ENCODE measurements around the gene TMEM95. TPM values are rescaled to one million over a fixed set of nuclear protein-coding genes. Genes with fewer than 3 reads are reported as not detected.
A peak's percentile ranks its signal among the peaks of the same experiment; 100 is the strongest.

Gene TMEM95
- total and polyA plus RNA-seq, 2 donors, result 0.05 TPM; not detected in 1

GRCh38 chr17:7322520-7323194 is 32.3 kb upstream of the TMEM95 start:
- H3K4me1 ChIP-seq (ENCODE audit: control insufficient read depth in 2 of 2, insufficient read depth in 2 of 2, low read length in 2 of 2), result peaks cover 0 to 2% of the 10 kb centered on the region in 2 donors
- no peak for DNase-seq (ENCODE audit: low read depth in 6 of 9, low spot score in 9 of 9)
- H3K4me3 ChIP-seq (ENCODE audit: low read length in 2 of 2), result no peak overlapping the region
- no peaks in the 10 kb centered on the region for H3K27me3 ChIP-seq (ENCODE audit: control insufficient read depth in 2 of 2, insufficient read depth in 1 of 2, low read length in 1 of 2)
- WGBS, result 98% methylated on average over 22 of the region's 22 CpGs
- no peak overlapping the region for H3K27ac ChIP-seq (ENCODE audit: low read depth in 1 of 2, low read length in 1 of 2)
- peaks cover 78 to 81% of the 10 kb centered on the region in 2 donors for H3K36me3 ChIP-seq (ENCODE audit: control insufficient read depth in 2 of 2, insufficient read depth in 2 of 2, low read length in 1 of 2)
- no peaks in the 10 kb centered on the region for H3K9me3 ChIP-seq (ENCODE audit: control insufficient read depth in 2 of 2, insufficient read depth in 1 of 2, low read length in 1 of 2)

- no peak overlapping the region for H3K4me3 ChIP-seq (ENCODE audit: low read length in 2 of 2)
- H3K4me1 ChIP-seq (ENCODE audit: control insufficient read depth in 2 of 2, insufficient read depth in 2 of 2, low read length in 2 of 2), result peaks cover 5 to 14% of the 10 kb centered on the region in 2 donors
- no peaks in the 10 kb centered on the region for H3K9me3 ChIP-seq (ENCODE audit: control insufficient read depth in 2 of 2, insufficient read depth in 1 of 2, low read length in 1 of 2)
- H3K27ac ChIP-seq (ENCODE audit: low read depth in 1 of 2, low read length in 1 of 2), result no peak overlapping the region
- H3K36me3 ChIP-seq (ENCODE audit: control insufficient read depth in 2 of 2, insufficient read depth in 2 of 2, low read length in 1 of 2), result peaks cover 65 to 68% of the 10 kb centered on the region in 2 donors
- no peaks in the 10 kb centered on the region for H3K27me3 ChIP-seq (ENCODE audit: control insufficient read depth in 2 of 2, insufficient read depth in 1 of 2, low read length in 1 of 2)
- DNase-seq (ENCODE audit: low read depth in 6 of 9, low spot score in 9 of 9), result peak in 3 of 9 donors; percentile 47 to 63 (median 49)
- 76% methylated on average over 39 of the region's 39 CpGs for WGBS
Observed at GRCh38 chr17:7323731-7324437, 31.1 kb upstream of the TMEM95 start.

DNA sequence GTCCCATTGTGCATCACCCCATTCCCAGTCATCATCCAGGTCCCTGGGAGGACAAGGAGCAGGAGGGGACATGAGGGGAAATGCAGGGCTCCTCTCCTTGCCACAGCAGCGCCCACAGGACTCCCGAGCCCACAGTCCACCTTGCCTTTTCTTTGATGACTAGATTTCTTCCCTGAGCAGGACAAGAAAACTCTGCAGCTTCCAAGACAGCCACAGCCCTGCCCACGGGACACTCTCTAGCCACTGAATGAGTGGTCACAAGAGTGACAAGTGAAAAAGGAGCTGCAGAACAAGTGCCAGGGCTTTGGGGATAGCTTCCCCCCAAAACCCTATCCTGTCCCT is 30.5 kb upstream of the TMEM95 start:
- no peak overlapping the region for H3K27ac ChIP-seq (ENCODE audit: low read depth in 1 of 2, low read length in 1 of 2)
- WGBS, result 93% methylated on average over 3 of the region's 3 CpGs
- H3K27me3 ChIP-seq (ENCODE audit: control insufficient read depth in 2 of 2, insufficient read depth in 1 of 2, low read length in 1 of 2), result no peaks in the 10 kb centered on the region
- no peak for DNase-seq (ENCODE audit: low read depth in 6 of 9, low spot score in 9 of 9)
- peaks cover 62 to 66% of the 10 kb centered on the region in 2 donors for H3K36me3 ChIP-seq (ENCODE audit: control insufficient read depth in 2 of 2, insufficient read depth in 2 of 2, low read length in 1 of 2)
- peaks cover 5 to 14% of the 10 kb centered on the region in 2 donors for H3K4me1 ChIP-seq (ENCODE audit: control insufficient read depth in 2 of 2, insufficient read depth in 2 of 2, low read length in 2 of 2)
- H3K9me3 ChIP-seq (ENCODE audit: control insufficient read depth in 2 of 2, insufficient read depth in 1 of 2, low read length in 1 of 2), result no peaks in the 10 kb centered on the region
- no peak overlapping the region for H3K4me3 ChIP-seq (ENCODE audit: low read length in 2 of 2)

GRCh38 chr17:7325031-7325528 is 29.9 kb upstream of the TMEM95 start:
- H3K4me3 ChIP-seq (ENCODE audit: low read length in 2 of 2), result no peak overlapping the region
- no peaks in the 10 kb centered on the region for H3K9me3 ChIP-seq (ENCODE audit: control insufficient read depth in 2 of 2, insufficient read depth in 1 of 2, low read length in 1 of 2)
- H3K4me1 ChIP-seq (ENCODE audit: control insufficient read depth in 2 of 2, insufficient read depth in 2 of 2, low read length in 2 of 2), result peaks cover 5 to 19% of the 10 kb centered on the region in 2 donors
- WGBS, result 96% methylated on average over 19 of the region's 19 CpGs
- no peak overlapping the region for H3K27ac ChIP-seq (ENCODE audit: low read depth in 1 of 2, low read length in 1 of 2)
- no peaks in the 10 kb centered on the region for H3K27me3 ChIP-seq (ENCODE audit: control insufficient read depth in 2 of 2, insufficient read depth in 1 of 2, low read length in 1 of 2)
- H3K36me3 ChIP-seq (ENCODE audit: control insufficient read depth in 2 of 2, insufficient read depth in 2 of 2, low read length in 1 of 2), result peaks cover 62 to 65% of the 10 kb centered on the region in 2 donors
- no peak for DNase-seq (ENCODE audit: low read depth in 6 of 9, low spot score in 9 of 9)

- 97% methylated on average over 11 of the region's 11 CpGs for WGBS
- Histone ChIP-seq H3K27me3 (ENCODE audit: control insufficient read depth in 2 of 2, insufficient read depth in 1 of 2, low read length in 1 of 2) (no peaks in the 10 kb centered on the region), H3K36me3 (ENCODE audit: control insufficient read depth in 2 of 2, insufficient read depth in 2 of 2, low read length in 1 of 2) (peaks cover 51 to 54% of the 10 kb centered on the region in 2 donors), H3K4me1 (ENCODE audit: control insufficient read depth in 2 of 2, insufficient read depth in 2 of 2, low read length in 2 of 2) (peaks cover 10 to 30% of the 10 kb centered on the region in 2 donors), H3K27ac (ENCODE audit: low read depth in 1 of 2, low read length in 1 of 2) (no peak overlapping the region), H3K9me3 (ENCODE audit: control insufficient read depth in 2 of 2, insufficient read depth in 1 of 2, low read length in 1 of 2) (no peaks in the 10 kb centered on the region), H3K4me3 (ENCODE audit: low read length in 2 of 2) (no peak overlapping the region)
- no peak for DNase-seq (ENCODE audit: low read depth in 6 of 9, low spot score in 9 of 9)
Observed at GRCh38 chr17:7326186-7326585, 28.8 kb upstream of the TMEM95 start.

DNA sequence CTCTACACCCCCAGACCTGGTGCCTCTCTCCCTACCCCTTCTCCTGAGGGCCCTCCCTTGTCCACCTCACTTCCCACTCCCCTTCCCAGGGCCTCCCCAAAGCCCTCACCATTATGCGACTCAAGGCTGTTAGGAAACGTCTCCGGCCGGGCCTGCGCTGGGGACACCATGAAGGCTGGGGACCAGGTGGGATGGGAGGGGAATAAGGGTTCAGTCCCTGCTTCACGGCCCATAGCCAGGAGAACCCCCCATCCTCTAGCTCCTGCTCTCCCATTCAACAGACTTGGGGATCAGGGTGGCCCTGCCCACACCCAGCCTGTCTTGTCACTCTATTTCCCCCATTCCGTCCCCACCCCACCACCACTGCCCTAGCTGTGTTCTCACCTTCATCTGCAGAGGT is 27.9 kb upstream of the TMEM95 start:
- H3K36me3 ChIP-seq (ENCODE audit: control insufficient read depth in 2 of 2, insufficient read depth in 2 of 2, low read length in 1 of 2), result peaks cover 43 to 45% of the 10 kb centered on the region in 2 donors
- no peaks in the 10 kb centered on the region for H3K27me3 ChIP-seq (ENCODE audit: control insufficient read depth in 2 of 2, insufficient read depth in 1 of 2, low read length in 1 of 2)
- no peak overlapping the region for H3K27ac ChIP-seq (ENCODE audit: low read depth in 1 of 2, low read length in 1 of 2)
- H3K4me1 ChIP-seq (ENCODE audit: control insufficient read depth in 2 of 2, insufficient read depth in 2 of 2, low read length in 2 of 2), result peaks cover 15 to 39% of the 10 kb centered on the region in 2 donors
- H3K9me3 ChIP-seq (ENCODE audit: control insufficient read depth in 2 of 2, insufficient read depth in 1 of 2, low read length in 1 of 2), result peaks cover 0 to 2% of the 10 kb centered on the region in 2 donors
- DNase-seq (ENCODE audit: low read depth in 6 of 9, low spot score in 9 of 9), result no peak
- no peak overlapping the region for H3K4me3 ChIP-seq (ENCODE audit: low read length in 2 of 2)
- 96% methylated on average over 7 of the region's 7 CpGs for WGBS

GRCh38 chr17:7327501-7327900 is 27.5 kb upstream of the TMEM95 start:
- H3K4me1 ChIP-seq (ENCODE audit: control insufficient read depth in 2 of 2, insufficient read depth in 2 of 2, low read length in 2 of 2), result peaks cover 19 to 43% of the 10 kb centered on the region in 2 donors
- H3K27ac ChIP-seq (ENCODE audit: low read depth in 1 of 2, low read length in 1 of 2), result no peak overlapping the region
- H3K4me3 ChIP-seq (ENCODE audit: low read length in 2 of 2), result no peak overlapping the region
- no peaks in the 10 kb centered on the region for H3K27me3 ChIP-seq (ENCODE audit: control insufficient read depth in 2 of 2, insufficient read depth in 1 of 2, low read length in 1 of 2)
- peaks cover 0 to 2% of the 10 kb centered on the region in 2 donors for H3K9me3 ChIP-seq (ENCODE audit: control insufficient read depth in 2 of 2, insufficient read depth in 1 of 2, low read length in 1 of 2)
- no peak for DNase-seq (ENCODE audit: low read depth in 6 of 9, low spot score in 9 of 9)
- 98% methylated on average over 17 of the region's 17 CpGs for WGBS
- H3K36me3 ChIP-seq (ENCODE audit: control insufficient read depth in 2 of 2, insufficient read depth in 2 of 2, low read length in 1 of 2), result peaks cover 38 to 41% of the 10 kb centered on the region in 2 donors

DNA sequence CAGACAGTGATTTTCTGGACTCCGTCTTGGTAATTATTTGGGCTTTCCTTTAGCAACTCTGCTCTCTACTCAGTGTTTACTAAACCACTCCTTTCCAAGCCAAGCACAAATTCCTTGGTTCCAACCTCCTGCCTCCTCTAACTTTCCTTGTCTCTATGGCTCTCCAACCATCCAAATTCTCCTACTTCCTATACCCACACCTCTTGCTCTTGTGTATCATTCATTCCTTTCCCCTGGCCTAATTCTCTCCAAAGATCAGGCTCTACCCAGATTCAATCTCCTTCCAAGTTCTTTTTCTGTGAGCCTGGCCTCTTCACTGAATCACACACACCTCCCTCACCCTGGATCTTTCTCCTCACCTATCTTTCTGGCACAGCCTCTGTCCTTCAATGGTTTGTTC is 26.9 kb upstream of the TMEM95 start:
- WGBS, result 94% methylated on average over 1 of the region's 1 CpG
- Histone ChIP-seq H3K27ac (ENCODE audit: low read depth in 1 of 2, low read length in 1 of 2) (no peak overlapping the region), H3K9me3 (ENCODE audit: control insufficient read depth in 2 of 2, insufficient read depth in 1 of 2, low read length in 1 of 2) (peaks cover 0 to 2% of the 10 kb centered on the region in 2 donors), H3K4me1 (ENCODE audit: control insufficient read depth in 2 of 2, insufficient read depth in 2 of 2, low read length in 2 of 2) (peaks cover 23 to 45% of the 10 kb centered on the region in 2 donors), H3K27me3 (ENCODE audit: control insufficient read depth in 2 of 2, insufficient read depth in 1 of 2, low read length in 1 of 2) (no peaks in the 10 kb centered on the region), H3K4me3 (ENCODE audit: low read length in 2 of 2) (no peak overlapping the region), H3K36me3 (ENCODE audit: control insufficient read depth in 2 of 2, insufficient read depth in 2 of 2, low read length in 1 of 2) (peaks cover 33 to 35% of the 10 kb centered on the region in 2 donors)
- no peak for DNase-seq (ENCODE audit: low read depth in 6 of 9, low spot score in 9 of 9)

DNA sequence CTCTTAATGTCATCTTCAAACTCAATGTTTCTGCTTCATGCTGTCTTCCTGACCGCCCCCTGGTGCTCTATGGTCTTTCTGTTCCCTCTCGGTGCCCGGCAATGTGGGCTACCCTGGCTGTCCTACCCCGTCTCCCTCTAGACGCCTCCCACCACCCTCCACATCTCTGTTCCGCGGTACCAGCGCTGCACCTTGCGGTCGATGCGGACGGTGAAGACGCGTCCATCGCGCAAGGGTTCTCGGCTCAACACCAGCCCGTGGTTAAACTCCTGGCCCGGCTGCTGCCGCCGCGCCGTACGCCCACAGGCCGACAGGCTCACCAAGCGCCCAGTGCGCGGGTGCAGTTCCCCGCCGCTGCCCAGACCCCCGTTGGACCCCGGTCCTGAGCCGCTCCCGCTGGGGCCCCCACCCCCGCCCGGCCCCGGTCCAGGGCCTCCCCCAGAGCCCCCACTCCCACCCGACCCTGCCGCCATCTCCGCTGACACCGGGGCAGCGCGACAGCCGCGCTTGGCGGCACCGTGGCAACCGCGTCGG is 26.0 kb upstream of the TMEM95 start, which contains the start of gene NEURL4:
Gene NEURL4 (minus strand): TSS at position 496 of the 534 bp plus-strand sequence. CDS start 23 bp downstream, at position 473.
- WGBS, result under 1% methylated on average over 50 of the region's 50 CpGs
- no peak for DNase-seq (ENCODE audit: low read depth in 6 of 9, low spot score in 9 of 9)
- H3K4me3 ChIP-seq (ENCODE audit: low read length in 2 of 2), result peak within 1 kb of the TSS; percentile 77 to 85
- peaks cover 24 to 26% of the 10 kb centered on the region in 2 donors for H3K36me3 ChIP-seq (ENCODE audit: control insufficient read depth in 2 of 2, insufficient read depth in 2 of 2, low read length in 1 of 2)
- peak within 1 kb of the TSS; percentile 95 to 98 for H3K27ac ChIP-seq (ENCODE audit: low read depth in 1 of 2, low read length in 1 of 2)
- no peaks in the 10 kb centered on the region for H3K27me3 ChIP-seq (ENCODE audit: control insufficient read depth in 2 of 2, insufficient read depth in 1 of 2, low read length in 1 of 2)
- H3K4me1 ChIP-seq (ENCODE audit: control insufficient read depth in 2 of 2, insufficient read depth in 2 of 2, low read length in 2 of 2), result peaks cover 23 to 52% of the 10 kb centered on the region in 2 donors
- H3K9me3 ChIP-seq (ENCODE audit: control insufficient read depth in 2 of 2, insufficient read depth in 1 of 2, low read length in 1 of 2), result peaks cover 0 to 2% of the 10 kb centered on the region in 2 donors

Measured in thymus (tissue), 11 donors.